Measurements from ENCODE around the gene UBXN4.

The UBXN4 gene

DNA sequence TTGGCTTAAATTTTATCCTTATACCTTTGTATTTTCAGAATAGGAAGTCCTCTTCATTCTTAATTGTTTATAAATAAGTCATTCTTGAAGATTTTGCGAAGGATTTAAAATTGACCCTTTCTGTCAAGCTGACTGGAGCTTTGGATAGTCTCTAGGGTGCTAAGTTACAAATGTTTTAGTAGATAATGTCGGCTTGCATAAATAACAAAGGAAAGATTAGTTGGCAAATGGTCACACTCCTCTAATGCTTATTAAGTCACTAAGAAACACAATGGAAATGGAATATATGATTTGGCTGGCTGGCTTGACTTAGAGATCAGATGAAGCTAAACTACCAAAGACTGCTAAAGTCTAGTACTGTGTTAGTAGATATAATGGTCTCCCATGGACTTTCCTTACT is 40.6 kb downstream of the UBXN4 start:
- DNase-seq (ENCODE audit: low read depth): no peak
- no peak overlapping the region for H3K4me3 ChIP-seq (ENCODE audit: low read length)
- TF ChIP-seq, protein P1, sequence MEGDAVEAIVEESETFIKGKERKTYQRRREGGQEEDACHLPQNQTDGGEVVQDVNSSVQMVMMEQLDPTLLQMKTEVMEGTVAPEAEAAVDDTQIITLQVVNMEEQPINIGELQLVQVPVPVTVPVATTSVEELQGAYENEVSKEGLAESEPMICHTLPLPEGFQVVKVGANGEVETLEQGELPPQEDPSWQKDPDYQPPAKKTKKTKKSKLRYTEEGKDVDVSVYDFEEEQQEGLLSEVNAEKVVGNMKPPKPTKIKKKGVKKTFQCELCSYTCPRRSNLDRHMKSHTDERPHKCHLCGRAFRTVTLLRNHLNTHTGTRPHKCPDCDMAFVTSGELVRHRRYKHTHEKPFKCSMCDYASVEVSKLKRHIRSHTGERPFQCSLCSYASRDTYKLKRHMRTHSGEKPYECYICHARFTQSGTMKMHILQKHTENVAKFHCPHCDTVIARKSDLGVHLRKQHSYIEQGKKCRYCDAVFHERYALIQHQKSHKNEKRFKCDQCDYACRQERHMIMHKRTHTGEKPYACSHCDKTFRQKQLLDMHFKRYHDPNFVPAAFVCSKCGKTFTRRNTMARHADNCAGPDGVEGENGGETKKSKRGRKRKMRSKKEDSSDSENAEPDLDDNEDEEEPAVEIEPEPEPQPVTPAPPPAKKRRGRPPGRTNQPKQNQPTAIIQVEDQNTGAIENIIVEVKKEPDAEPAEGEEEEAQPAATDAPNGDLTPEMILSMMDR (IDR thresholded peaks at IDR 0.05; ENCODE audit: insufficient read depth, low read depth, low read length, missing control alignments): no peak

DNA sequence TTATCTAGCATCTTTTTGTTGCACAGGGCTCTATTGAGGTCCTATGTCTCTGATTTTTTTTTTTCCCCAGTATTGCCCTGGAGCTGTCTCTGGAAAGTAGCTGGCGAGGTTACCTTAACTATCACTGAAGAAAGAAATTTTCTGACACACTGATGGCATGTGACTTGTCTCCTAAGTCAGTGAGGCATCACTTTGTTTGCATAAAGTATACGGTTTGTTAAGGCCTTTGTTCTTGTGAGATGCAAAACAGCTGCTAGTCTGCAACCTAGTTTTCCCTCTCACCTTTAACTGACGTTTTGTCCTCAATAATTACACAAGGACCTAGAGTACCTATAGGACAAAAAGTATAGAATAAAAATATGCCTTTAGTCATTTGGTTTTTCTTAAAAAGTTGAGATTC is 41.8 kb downstream of the UBXN4 start:
- TF ChIP-seq, protein P1 (IDR thresholded peaks at IDR 0.05; ENCODE audit: insufficient read depth, low read depth, low read length, missing control alignments): no peak
- no peak for DNase-seq (ENCODE audit: low read depth)
- no peak overlapping the region for H3K4me3 ChIP-seq (ENCODE audit: low read length)

DNA sequence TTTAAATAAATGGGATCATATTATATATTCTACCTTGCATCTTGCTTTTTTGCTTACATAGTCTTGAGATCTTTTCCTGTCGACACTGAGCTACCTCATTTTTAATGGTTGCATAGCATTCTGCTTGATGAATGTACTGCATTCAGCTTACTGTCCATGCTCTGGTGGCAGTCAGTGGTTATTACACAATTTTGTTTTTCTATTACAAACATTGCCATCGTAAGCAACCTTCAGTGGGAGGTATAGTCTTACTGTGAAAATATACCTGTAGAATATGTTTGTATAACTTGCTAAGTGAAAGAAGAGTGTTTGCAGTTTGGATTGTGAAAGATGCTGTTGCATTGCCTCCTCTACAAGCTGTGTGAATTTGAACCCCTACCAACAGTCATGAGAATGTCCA is 43.4 kb downstream of the UBXN4 start:
- TF ChIP-seq, protein P1 (IDR thresholded peaks at IDR 0.05; ENCODE audit: insufficient read depth, low read depth, low read length, missing control alignments): peak; percentile 23
- H3K4me3 ChIP-seq (ENCODE audit: low read length): no peak overlapping the region
- no peak for DNase-seq (ENCODE audit: low read depth)

DNA sequence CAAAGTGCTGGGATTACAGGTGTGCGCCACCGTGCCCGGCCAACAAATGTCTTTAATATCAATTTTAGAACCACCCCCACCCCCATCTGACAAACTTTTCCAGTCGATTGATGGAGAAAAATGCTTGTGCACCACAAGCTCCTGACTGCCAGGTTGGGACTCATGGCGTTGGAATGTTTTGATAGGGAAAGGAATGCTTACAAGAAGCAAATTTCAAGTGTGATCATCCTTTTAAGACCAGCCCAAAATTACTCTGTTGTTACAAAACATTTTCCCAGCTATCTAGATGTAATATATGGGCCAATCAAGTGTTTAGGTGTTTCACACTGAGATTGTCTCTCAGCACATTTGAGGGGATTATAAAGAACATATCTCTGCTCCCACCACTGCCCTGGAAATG is 45.2 kb downstream of the UBXN4 start:
- H3K4me3 ChIP-seq (ENCODE audit: low read length): no peak overlapping the region
- TF ChIP-seq, protein P1 (IDR thresholded peaks at IDR 0.05; ENCODE audit: insufficient read depth, low read depth, low read length, missing control alignments): no peak
- peak; percentile 72 for DNase-seq (ENCODE audit: low read depth)

DNA sequence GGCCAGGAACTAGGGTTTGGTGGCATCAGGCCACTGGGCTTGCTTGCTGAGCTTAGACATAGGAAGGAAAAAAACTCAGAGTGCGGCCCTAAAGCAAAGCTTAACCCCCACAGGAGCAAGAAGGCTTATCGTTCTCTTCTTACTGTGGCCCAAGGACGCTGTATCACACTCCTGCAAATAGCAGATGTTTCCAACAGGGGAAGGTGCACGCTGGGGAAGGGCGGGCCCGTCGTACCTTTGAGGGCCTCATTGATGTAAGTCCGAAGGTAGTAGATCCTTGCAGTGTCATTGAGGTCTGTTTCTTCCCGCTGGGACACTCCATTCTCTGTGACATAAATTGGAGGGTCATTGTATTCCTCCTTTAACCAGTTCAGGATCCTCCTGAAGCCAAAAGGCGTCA is 48.8 kb downstream of the UBXN4 start:
- H3K4me3 ChIP-seq (ENCODE audit: low read length): no peak overlapping the region
- TF ChIP-seq, protein P1 (IDR thresholded peaks at IDR 0.05; ENCODE audit: insufficient read depth, low read depth, low read length, missing control alignments): no peak
- DNase-seq (ENCODE audit: low read depth): no peak

DNA sequence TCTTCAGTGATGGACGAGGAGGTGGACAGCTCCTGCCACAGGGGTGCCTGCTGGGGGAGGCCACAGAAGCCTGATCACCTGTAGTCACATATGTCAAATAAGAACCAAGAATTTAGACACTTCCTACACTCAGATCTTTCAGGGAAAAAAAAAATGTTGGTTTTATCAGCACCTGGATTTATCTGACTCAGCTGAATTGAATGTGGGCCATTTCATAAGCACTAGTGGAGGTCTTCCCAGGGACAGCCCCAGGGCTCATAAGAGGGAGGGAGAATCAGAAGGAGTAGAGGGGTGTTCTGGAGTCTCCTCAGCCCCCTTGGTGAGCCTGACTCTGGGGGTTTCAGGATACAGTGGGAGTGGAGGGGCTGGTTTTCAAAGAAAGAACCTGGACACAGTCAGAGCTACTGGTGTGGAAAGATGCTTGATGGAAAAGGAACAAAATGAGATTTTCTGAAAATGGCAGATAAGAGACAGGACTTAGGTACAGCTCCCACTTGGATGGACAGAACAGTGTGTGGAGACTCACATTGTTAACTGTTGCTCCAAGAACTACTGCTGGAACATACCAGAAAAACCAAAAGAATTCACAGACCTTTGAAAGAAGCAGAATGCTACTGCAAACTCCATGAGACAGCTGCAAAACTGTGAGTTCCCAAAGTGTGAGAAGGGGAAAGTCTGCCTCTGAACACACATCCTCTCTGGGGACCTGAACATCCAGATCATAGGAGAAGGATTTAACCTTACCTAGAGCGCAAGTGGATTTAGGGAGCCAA is 49.9 kb downstream of the UBXN4 start:
- no peak overlapping the region for H3K4me3 ChIP-seq (ENCODE audit: low read length)
- DNase-seq (ENCODE audit: low read depth): peak; percentile 27
- TF ChIP-seq, protein P1 (IDR thresholded peaks at IDR 0.05; ENCODE audit: insufficient read depth, low read depth, low read length, missing control alignments): no peak

Measured in epithelial cell of esophagus (primary cell).